B cell (primary cell): ENCODE results near the gene TMUB2. TPM values are rescaled to one million over a fixed set of nuclear protein-coding genes. Genes with fewer than 3 reads are reported as not detected.

Experiments used
- ATAC-seq: fragments of 200-7000 bp; cut with Tn5 transposase; one replicate; pipeline ENCODE4 v1.10.0; 2021; ENCODE audit warnings: low read depth, mild to moderate bottlenecking, moderate number of reproducible peaks, moderate library complexity
- CTCF ChIA-PET: fragments of 350-600 bp; sonication (Branson Sonifier 250); formaldehyde crosslinking; loops from one replicate; lab custom pipeline; 2021; ENCODE audit warnings: antibody characterized with exemption, inconsistent platforms; lab: Charles Lee
- POLR2A ChIA-PET: fragments of 350-600 bp; sonication (Branson Sonifier 250); formaldehyde crosslinking; loops from one replicate; lab custom pipeline; 2021; ENCODE audit warnings: antibody characterized with exemption; lab: Charles Lee
- DNase-seq: peaks from one replicate; pipeline ENCODE4 v3.0.0; 2013
- H2AFZ ChIP-seq: 2 replicates; pipeline ENCODE4 v1.6.1; 2012; ENCODE audit warnings: mild to moderate bottlenecking, low read depth, low read length; ENCODE audit not compliant: insufficient read depth, poor library complexity, severe bottlenecking
- H3K27ac ChIP-seq, 2 donors: 1 replicate in 1 of 2; 2 replicates in 1 of 2; pipeline ENCODE4 v1.5.1; 2012 to 2013; ENCODE audit warnings: low read length in 2 of 2, mild to moderate bottlenecking in 2 of 2, moderate library complexity in 1 of 2
- H3K27me3 ChIP-seq, 4 experiments: fragments of 200-600 bp in 1 of 4; sonication (generic) in 1 of 4; replicated peaks in 1 of 4; 1 replicate in 2 of 4; 2 replicates in 2 of 4; pipeline versions ENCODE4 v1.6.1 to v1.7.0; 2013 to 2016; ENCODE audit warnings: low read length in 3 of 4, mild to moderate bottlenecking in 2 of 4, mixed read lengths in 1 of 4, moderate library complexity in 1 of 4; ENCODE audit not compliant: insufficient read depth in 4 of 4, control insufficient read depth in 3 of 4; ENCODE audit errors: control extremely low read depth in 1 of 4
- H3K36me3 ChIP-seq, 2 experiments: replicated peaks in 1 of 2; 1 replicate in 1 of 2; 2 replicates in 1 of 2; pipeline versions ENCODE4 v1.6.1 to v1.7.1; 2013; ENCODE audit warnings: low read length in 1 of 2; ENCODE audit not compliant: insufficient read depth in 2 of 2, control insufficient read depth in 1 of 2; ENCODE audit errors: control extremely low read depth in 1 of 2, extremely low read depth in 1 of 2
- H3K4me1 ChIP-seq, 2 donors: fragments of 200-600 bp in 1 of 2; sonication (generic) in 1 of 2; 1 replicate in 1 of 2; 2 replicates in 1 of 2; pipeline versions ENCODE4 v1.5.1 to v1.6.1; 2013 to 2017; ENCODE audit warnings: low read length in 2 of 2; ENCODE audit not compliant: control insufficient read depth in 2 of 2, insufficient read depth in 2 of 2
- H3K4me2 ChIP-seq: replicated peaks from 2 replicates; pipeline ENCODE3; 2012; ENCODE audit warnings: mild to moderate bottlenecking, low read depth, low read length; ENCODE audit not compliant: poor library complexity, severe bottlenecking
- H3K4me3 ChIP-seq, 5 experiments: fragments of 200-600 bp in 1 of 5; sonication (generic) in 1 of 5; 1 replicate in 3 of 5; 2 replicates in 2 of 5; pipeline versions ENCODE4 v1.5.1 to v1.7.0; 2011 to 2016; ENCODE audit warnings: low read length in 4 of 5, mild to moderate bottlenecking in 4 of 5, low read depth in 2 of 5, control low read depth in 1 of 5, moderate library complexity in 1 of 5; ENCODE audit not compliant: insufficient read depth in 1 of 5; ENCODE audit errors: control extremely low read depth in 1 of 5, extremely low read depth in 1 of 5
- H3K79me2 ChIP-seq: fragments of 200-600 bp; sonication (generic); one replicate; pipeline ENCODE4 v1.6.0; 2016; ENCODE audit warnings: low read length; ENCODE audit not compliant: control insufficient read depth, insufficient read depth
- H3K9ac ChIP-seq: fragments of 200-600 bp; sonication (generic); 2 replicates; pipeline ENCODE4 v1.6.1; 2017; ENCODE audit warnings: mild to moderate bottlenecking, low read length, moderate library complexity
- H3K9me3 ChIP-seq, 3 donors: one replicate each; pipeline versions ENCODE4 v1.6.1 to v1.7.1; 2013; ENCODE audit warnings: low read length in 2 of 3; ENCODE audit not compliant: control insufficient read depth in 2 of 3, insufficient read depth in 1 of 3; ENCODE audit errors: control extremely low read depth in 1 of 3
- H4K20me1 ChIP-seq: 2 replicates; pipeline ENCODE4 v1.6.0; 2012; ENCODE audit warnings: mild to moderate bottlenecking, low read length; ENCODE audit not compliant: insufficient read depth, control insufficient read depth, poor library complexity, severe bottlenecking
- H3K27ac Mint-ChIP-seq: one replicate; pipeline ENCODE4 v1.8.0; 2021; ENCODE audit warnings: mixed read lengths
- H3K27me3 Mint-ChIP-seq: one replicate; pipeline ENCODE4 v1.8.0; 2021; ENCODE audit warnings: mixed read lengths
- H3K4me1 Mint-ChIP-seq: one replicate; pipeline ENCODE4 v1.8.0; 2021; ENCODE audit warnings: mixed read lengths
- H3K4me3 Mint-ChIP-seq: one replicate; pipeline ENCODE4 v1.8.0; 2021; ENCODE audit warnings: mixed read lengths
- H3K9me3 Mint-ChIP-seq: one replicate; pipeline ENCODE4 v1.8.0; 2022; ENCODE audit warnings: mixed read lengths; ENCODE audit not compliant: insufficient read depth
- EZH2 ChIP-seq: IDR thresholded peaks from 2 replicates; pipeline ENCODE4 v1.6.1; 2012; ENCODE audit warnings: borderline replicate concordance, low read depth, mild to moderate bottlenecking, moderate library complexity, low read length; ENCODE audit not compliant: insufficient read depth, poor library complexity, severe bottlenecking
- WGBS: methylation state at CpG from one replicate; pipeline ENCODE4 v1.1.5; 2013; ENCODE audit warnings: missing lambda C conversion rate; ENCODE audit not compliant: insufficient coverage; 5-methylcytosine and 5-hydroxymethylcytosine counted together
- intact Hi-C: fragments of 100-400 bp; cut with micrococcal nuclease; formaldehyde crosslinking; loops from one replicate; pipeline ENCODE4 v1.10.0; 2022
- polyA plus RNA-seq: library from polyadenylated mRNA; depleted of rRNA; stranded (reverse); fragments of >200 nt; gene quantifications from 2 replicates; pipeline ENCODE4 v1.2.3, GENCODE V29; 2012
- total RNA-seq, 2 donors: library from RNA; stranded (reverse); fragments of 120-200 nt in 1 of 2; gene quantifications; 1 replicate in 1 of 2; 2 replicates in 1 of 2; pipeline versions ENCODE4 v1.2.3 to v1.2.4, GENCODE V29; 2013 to 2022
- TF ChIP-seq, protein P1 (sequence below): fragments of 200-600 bp; IDR thresholded peaks from one replicate; pipeline ENCODE4 v1.8.0; 2022; ENCODE audit warnings: antibody characterized with exemption, mild to moderate bottlenecking

The TMUB2 gene
- total and polyA plus RNA-seq, 2 donors (not counting 1 experiment from before 2014, with no cell fraction given): 52.3 to 114 TPM

DNA sequence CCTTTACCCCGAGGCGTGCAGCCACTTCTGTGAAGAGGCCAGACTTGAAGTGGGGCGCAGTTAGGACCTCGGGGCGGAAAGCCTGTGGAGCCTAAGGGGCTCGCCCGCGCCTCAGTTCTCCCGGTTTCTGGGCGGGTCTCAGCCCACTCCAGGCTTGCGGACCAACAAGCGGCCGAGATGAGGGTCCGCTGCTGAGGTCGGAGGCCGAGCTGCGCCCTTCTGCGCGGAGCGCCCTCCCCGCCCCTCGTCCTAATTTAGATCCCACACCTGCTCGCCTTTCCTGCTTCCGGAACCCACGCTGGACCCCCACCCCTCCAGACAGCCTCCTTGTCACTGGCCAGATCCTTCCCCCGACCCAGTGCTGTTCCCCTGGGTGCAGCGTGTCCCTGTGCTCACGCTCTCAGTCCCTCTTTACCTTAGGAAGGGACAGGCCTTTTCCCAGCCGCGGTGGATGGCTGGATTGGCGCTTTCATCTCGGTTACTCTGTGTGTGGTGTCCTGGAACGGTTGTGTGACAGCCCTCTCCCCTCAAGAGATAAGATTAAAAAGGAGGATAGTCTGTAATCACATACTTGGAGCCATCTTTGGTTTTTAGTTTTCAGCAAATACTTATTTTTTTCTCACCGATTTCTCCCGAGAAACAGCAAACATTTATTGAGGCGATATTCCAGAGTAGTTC, 13.8 kb downstream of the TMUB2 start:
- DNase-seq: no peak

More for the DNA sequence above, 13.8 kb downstream of the TMUB2 start:
- H3K4me1 ChIP-seq: peaks cover 30 to 43% of the 10 kb centered on the region in 2 donors
- H4K20me1 ChIP-seq: peaks cover 20% of the 10 kb centered on the region
- peak overlapping the region; percentile 95 for H3K27ac Mint-ChIP-seq
- peak overlapping the region; percentile 81 for H2AFZ ChIP-seq
- peak overlapping the region; percentile 41 to 77 (median 72) for H3K4me3 ChIP-seq
- H3K9ac ChIP-seq: peak overlapping the region; percentile 79
- H3K4me1 Mint-ChIP-seq: peaks cover 44% of the 10 kb centered on the region
- H3K79me2 ChIP-seq: peaks cover 33% of the 10 kb centered on the region
- ChIA-PET POLR2A (interaction anchor here (0.6 to 8.9 kb wide), 12 partner anchors 9 to 1075 kb away, joined by 3 to 100 read pairs (median 8); partner anchors contain the start of genes BRCA1, SLC25A39, TMUB2 and UBTF), CTCF (interaction anchor here (1.3 to 5.4 kb wide), 6 partner anchors 9 to 154 kb away, joined by 3 to 44 read pairs (median 10); partner anchors contain the start of genes TMUB2 and UBTF)
- TF ChIP-seq, protein P1, sequence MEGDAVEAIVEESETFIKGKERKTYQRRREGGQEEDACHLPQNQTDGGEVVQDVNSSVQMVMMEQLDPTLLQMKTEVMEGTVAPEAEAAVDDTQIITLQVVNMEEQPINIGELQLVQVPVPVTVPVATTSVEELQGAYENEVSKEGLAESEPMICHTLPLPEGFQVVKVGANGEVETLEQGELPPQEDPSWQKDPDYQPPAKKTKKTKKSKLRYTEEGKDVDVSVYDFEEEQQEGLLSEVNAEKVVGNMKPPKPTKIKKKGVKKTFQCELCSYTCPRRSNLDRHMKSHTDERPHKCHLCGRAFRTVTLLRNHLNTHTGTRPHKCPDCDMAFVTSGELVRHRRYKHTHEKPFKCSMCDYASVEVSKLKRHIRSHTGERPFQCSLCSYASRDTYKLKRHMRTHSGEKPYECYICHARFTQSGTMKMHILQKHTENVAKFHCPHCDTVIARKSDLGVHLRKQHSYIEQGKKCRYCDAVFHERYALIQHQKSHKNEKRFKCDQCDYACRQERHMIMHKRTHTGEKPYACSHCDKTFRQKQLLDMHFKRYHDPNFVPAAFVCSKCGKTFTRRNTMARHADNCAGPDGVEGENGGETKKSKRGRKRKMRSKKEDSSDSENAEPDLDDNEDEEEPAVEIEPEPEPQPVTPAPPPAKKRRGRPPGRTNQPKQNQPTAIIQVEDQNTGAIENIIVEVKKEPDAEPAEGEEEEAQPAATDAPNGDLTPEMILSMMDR: no peak
- TF ChIP-seq EZH2: no peak
- H3K4me3 Mint-ChIP-seq: peak overlapping the region; percentile 88
- peak overlapping the region; percentile 92 for H3K4me2 ChIP-seq
- intact Hi-C loops: loop anchor here (1.0 kb wide), 6 partner anchors 10 to 148 kb away; partner anchors contain the start of genes HROB, SLC25A39 and TMUB2
- H3K27me3 ChIP-seq: no peaks in the 10 kb centered on the region
- H3K36me3 ChIP-seq: peaks cover 0 to 16% of the 10 kb centered on the region in 2 experiments
- no peak for ATAC-seq
- H3K9me3 Mint-ChIP-seq: no peaks in the 10 kb centered on the region
- H3K9me3 ChIP-seq: no peaks in the 10 kb centered on the region
- 0% methylated on average over 26 of the region's 36 CpGs for WGBS
- no peaks in the 10 kb centered on the region for H3K27me3 Mint-ChIP-seq
- H3K27ac ChIP-seq: peak overlapping the region; percentile 89 to 90
